ENCODE measurements around the gene ERC2. TPM values are rescaled to one million over a fixed set of nuclear protein-coding genes. Genes with fewer than 3 reads are reported as not detected.

Gene ERC2
- total RNA-seq, 6 donors from 2014 or later = 0.67 to 14.7 (median 1.3) TPM

- DNase-seq (no peak), ATAC-seq (ENCODE audit: low FRiP score in 2 of 2) (no peak)
- Histone ChIP-seq H3K4me3 (no peak overlapping the region), H3K4me1 (no peaks in the 10 kb centered on the region), H3K9me3 (peaks cover 0 to 8% (median 6%) of the 10 kb centered on the region in 4 donors), H3K27me3 (no peaks in the 10 kb centered on the region), H3K27ac (no peak overlapping the region), H3K36me3 (no peaks in the 10 kb centered on the region)
- TF ChIP-seq CTCF (IDR thresholded peaks at IDR 0.05) = no peak
- TF ChIP-seq EP300 (IDR thresholded peaks at IDR 0.05) = no peak
- TF ChIP-seq POLR2AphosphoS5 (IDR thresholded peaks at IDR 0.05) = no peak
- TF ChIP-seq POLR2A (IDR thresholded peaks at IDR 0.05) = no peak
- 62 to 74% methylated on average over 3 of the region's 3 CpGs for WGBS, 2 donors
Measured at GRCh38 chr3:56375654-56376053, 92.6 kb downstream of the ERC2 start.

- peaks cover 0 to 8% (median 6%) of the 10 kb centered on the region in 4 donors for H3K9me3 ChIP-seq
- 61 to 78% methylated on average over 1 of the region's 1 CpG for WGBS, 2 donors
- H3K36me3 ChIP-seq = no peaks in the 10 kb centered on the region
- DNase-seq = no peak
- H3K27ac ChIP-seq = no peak overlapping the region
- no peak overlapping the region for H3K4me3 ChIP-seq
- TF ChIP-seq POLR2AphosphoS5 (IDR thresholded peaks at IDR 0.05) = no peak
- TF ChIP-seq POLR2A (IDR thresholded peaks at IDR 0.05) = no peak
- no peak for TF ChIP-seq EP300 (IDR thresholded peaks at IDR 0.05)
- TF ChIP-seq CTCF (IDR thresholded peaks at IDR 0.05) = no peak
- H3K27me3 ChIP-seq = no peaks in the 10 kb centered on the region
- no peak for ATAC-seq (ENCODE audit: low FRiP score in 2 of 2)
- H3K4me1 ChIP-seq = no peaks in the 10 kb centered on the region
Measured at GRCh38 chr3:56373386-56373785, 94.9 kb downstream of the ERC2 start.

DNA sequence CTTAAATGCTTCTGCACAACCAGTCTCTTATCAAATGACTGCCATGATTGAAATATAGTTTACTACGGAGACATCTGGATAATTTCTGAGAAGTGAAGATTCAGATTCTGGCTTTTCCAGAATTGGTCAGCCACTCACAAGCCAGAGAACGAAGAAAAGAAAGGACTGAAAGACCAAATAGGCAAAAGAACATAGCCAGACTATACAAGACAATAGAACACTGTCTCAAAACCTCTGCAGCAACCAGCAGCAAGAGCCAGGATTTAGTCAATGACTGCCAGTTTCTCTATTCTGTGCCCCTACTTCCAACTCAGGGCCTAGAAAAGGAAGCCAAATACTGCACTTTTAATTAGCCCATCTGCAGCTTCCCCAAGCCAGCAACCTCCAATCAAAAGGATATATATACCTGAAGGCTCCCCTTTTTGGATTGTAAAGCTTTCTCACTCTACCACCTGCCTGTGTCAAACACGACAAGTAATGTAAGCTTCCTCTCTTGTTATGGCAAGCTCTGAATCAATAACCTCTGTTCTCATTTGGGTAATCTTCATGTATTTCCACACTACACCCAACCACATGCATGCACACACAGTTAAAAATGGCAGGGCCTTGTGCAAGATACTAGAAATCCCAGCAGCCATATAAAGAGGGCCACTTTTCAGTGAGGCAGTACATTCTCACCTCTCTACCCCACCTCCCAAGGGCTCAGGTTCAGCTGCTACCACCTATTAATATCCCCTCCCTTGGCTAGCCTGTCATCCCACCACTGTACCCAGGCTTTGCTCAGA is 97.1 kb downstream of the ERC2 start:
- ATAC-seq (ENCODE audit: low FRiP score in 2 of 2) (no peak), DNase-seq (no peak)
- no peak overlapping the region for H3K4me3 ChIP-seq
- no peak overlapping the region for H3K27ac ChIP-seq
- TF ChIP-seq POLR2AphosphoS5 (IDR thresholded peaks at IDR 0.05) = no peak
- TF ChIP-seq EP300 (IDR thresholded peaks at IDR 0.05) = no peak
- TF ChIP-seq POLR2A (IDR thresholded peaks at IDR 0.05) = no peak
- no peak for TF ChIP-seq CTCF (IDR thresholded peaks at IDR 0.05)
- 65 to 74% methylated on average over 3 of the region's 3 CpGs for WGBS, 2 donors
- H3K4me1 ChIP-seq = no peaks in the 10 kb centered on the region
- no peaks in the 10 kb centered on the region for H3K36me3 ChIP-seq
- peaks cover 0 to 6% (median 5%) of the 10 kb centered on the region in 4 donors for H3K9me3 ChIP-seq
- H3K27me3 ChIP-seq = no peaks in the 10 kb centered on the region

- no peak for DNase-seq
- Histone ChIP-seq H3K9me3 (no peaks in the 10 kb centered on the region), H3K4me1 (no peaks in the 10 kb centered on the region), H3K4me3 (no peak overlapping the region), H3K36me3 (no peaks in the 10 kb centered on the region), H3K27ac (no peak overlapping the region), H3K27me3 (no peaks in the 10 kb centered on the region)
- ATAC-seq (ENCODE audit: low FRiP score in 2 of 2) = no peak
- WGBS, 2 donors = 86 to 88% methylated on average over 3 of the region's 3 CpGs
- TF ChIP-seq POLR2A (IDR thresholded peaks at IDR 0.05) (no peak), POLR2AphosphoS5 (IDR thresholded peaks at IDR 0.05) (no peak), EP300 (IDR thresholded peaks at IDR 0.05) (no peak), CTCF (IDR thresholded peaks at IDR 0.05) (no peak)
Measured at GRCh38 chr3:56369914-56370313, 98.4 kb downstream of the ERC2 start.

DNA sequence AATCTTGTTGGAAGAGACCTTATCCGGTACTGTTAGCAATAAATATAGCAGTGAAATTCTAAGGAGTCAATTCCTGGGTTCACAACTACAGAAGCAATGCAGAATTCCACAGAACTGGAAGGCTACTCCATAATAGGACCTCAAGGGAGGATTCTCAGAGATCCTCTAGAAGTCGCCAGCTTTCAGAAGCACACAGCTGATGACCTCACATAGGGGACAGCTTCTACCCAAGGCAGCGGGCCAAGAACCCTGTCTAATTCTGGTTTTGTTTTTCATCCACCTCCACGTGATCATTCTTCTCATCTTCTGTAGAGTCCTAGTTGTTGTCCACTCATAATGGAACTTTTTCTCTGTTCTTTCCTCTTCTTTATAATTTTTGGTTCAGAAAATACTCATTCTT is 99.4 kb downstream of the ERC2 start:
- Histone ChIP-seq H3K27ac (no peak overlapping the region), H3K27me3 (no peaks in the 10 kb centered on the region), H3K4me1 (no peaks in the 10 kb centered on the region), H3K36me3 (no peaks in the 10 kb centered on the region), H3K4me3 (no peak overlapping the region), H3K9me3 (no peaks in the 10 kb centered on the region)
- WGBS, 2 donors = 80 to 83% methylated on average over 4 of the region's 4 CpGs
- no peak for ATAC-seq (ENCODE audit: low FRiP score in 2 of 2)
- DNase-seq = no peak
- TF ChIP-seq EP300 (IDR thresholded peaks at IDR 0.05) (no peak), POLR2AphosphoS5 (IDR thresholded peaks at IDR 0.05) (no peak), POLR2A (IDR thresholded peaks at IDR 0.05) (no peak), CTCF (IDR thresholded peaks at IDR 0.05) (no peak)

Measured in upper lobe of left lung (tissue), 6 donors.